ENCODE results near the gene PTPN1.
"Not testable (repeated sequence)": the region's sequence is repeated elsewhere in the genome, so short reads cannot be mapped to it uniquely, and the experiment has no call there.

Gene PTPN1

GRCh38 chr20:50509923-50510705 is at the start of gene PTPN1:
PTPN1 (plus strand) TSS chr20:50510383; CDS start chr20:50510528, 145 bp downstream.
- DNase-seq (ENCODE audit: low read depth), result peak; percentile 99

- DNase-seq (ENCODE audit: low read depth), result no peak
Observed at GRCh38 chr20:50460608-50461267, 49.4 kb upstream of the PTPN1 start.

GRCh38 chr20:50462093-50462690 is 48.0 kb upstream of the PTPN1 start:
- DNase-seq (ENCODE audit: low read depth), result no peak

GRCh38 chr20:50464026-50464724 is 46.0 kb upstream of the PTPN1 start:
- no peak for DNase-seq (ENCODE audit: low read depth)

- DNase-seq (ENCODE audit: low read depth), result no peak
Observed at GRCh38 chr20:50464725-50465650, 45.2 kb upstream of the PTPN1 start.

GRCh38 chr20:50467174-50467573 is 43.0 kb upstream of the PTPN1 start:
- no peak for DNase-seq (ENCODE audit: low read depth)

- no peak for DNase-seq (ENCODE audit: low read depth)
Observed at GRCh38 chr20:50467718-50468356, 42.3 kb upstream of the PTPN1 start.

- DNase-seq (ENCODE audit: low read depth), result no peak
Observed at GRCh38 chr20:50468378-50468798, 41.8 kb upstream of the PTPN1 start.

- no peak for DNase-seq (ENCODE audit: low read depth)
Observed at GRCh38 chr20:50469176-50469723, 40.9 kb upstream of the PTPN1 start.

GRCh38 chr20:50469796-50470195 is 40.4 kb upstream of the PTPN1 start:
- DNase-seq (ENCODE audit: low read depth), result no peak

GRCh38 chr20:50470264-50470858 is 39.8 kb upstream of the PTPN1 start:
- DNase-seq (ENCODE audit: low read depth), result no peak

GRCh38 chr20:50471231-50471630 is 39.0 kb upstream of the PTPN1 start:
- DNase-seq (ENCODE audit: low read depth), result no peak

GRCh38 chr20:50472693-50473664 is 37.2 kb upstream of the PTPN1 start:
- no peak for DNase-seq (ENCODE audit: low read depth)

GRCh38 chr20:50474356-50474755 is 35.8 kb upstream of the PTPN1 start:
- DNase-seq (ENCODE audit: low read depth), result not testable (repeated sequence)

GRCh38 chr20:50475681-50476292 is 34.4 kb upstream of the PTPN1 start:
- DNase-seq (ENCODE audit: low read depth), result no peak

GRCh38 chr20:50477239-50477872 is 32.8 kb upstream of the PTPN1 start:
- no peak for DNase-seq (ENCODE audit: low read depth)

- no peak for DNase-seq (ENCODE audit: low read depth)
Observed at GRCh38 chr20:50478162-50478990, 31.8 kb upstream of the PTPN1 start.
